Endothelial cell of umbilical vein (primary cell): ENCODE results near the gene CHN2. TPM values are rescaled to one million over a fixed set of nuclear protein-coding genes. Genes with fewer than 3 reads are reported as not detected.

Experiments
- BruUV-seq: library from RNA; stranded (reverse); fragments of 400-500 nt; replicated peaks from 2 replicates; lab custom pipeline; 2021; lab: Mats Ljungman, UMichigan
- CTCF ChIA-PET: fragments of 300-600, 350-600 bp; sonication (Branson Sonifier 250); formaldehyde crosslinking; loops from one replicate; lab custom pipeline; 2021; ENCODE audit warnings: antibody characterized with exemption, inconsistent platforms; lab: Charles Lee
- POLR2A ChIA-PET: fragments of 300-600, 350-600 bp; sonication (Branson Sonifier 250); formaldehyde crosslinking; loops from one replicate; lab custom pipeline; 2021; ENCODE audit warnings: antibody characterized with exemption, inconsistent platforms; lab: Charles Lee
- DNase-seq: peaks from one replicate; pipeline ENCODE4 v3.0.0-alpha.2; 2011; ENCODE audit warnings: low read depth, low spot score
- FAIRE-seq: peaks from 2 replicates; lab custom pipeline; 2011; peaks lifted over from hg19 to GRCh38; lab: Jason Lieb, UNC
- H2AFZ ChIP-seq: 2 replicates; pipeline ENCODE4 v1.6.0; 2012; ENCODE audit warnings: low read depth, low read length, control low read depth, inconsistent platforms
- H3K27ac ChIP-seq: 2 replicates; pipeline ENCODE4 v1.5.1; 2011; ENCODE audit warnings: low read depth, mild to moderate bottlenecking, control low read depth, low read length, moderate library complexity; ENCODE audit not compliant: insufficient read depth
- H3K27me3 ChIP-seq, 2 experiments: 2 replicates each; pipeline versions ENCODE4 v1.6.0 to v1.6.1; 2011; ENCODE audit warnings: low read length in 2 of 2, mixed read lengths in 1 of 2; ENCODE audit not compliant: control insufficient read depth in 2 of 2, insufficient read depth in 2 of 2
- H3K36me3 ChIP-seq, 2 experiments: 2 replicates in 1 of 2; 3 replicates in 1 of 2; pipeline ENCODE4 v1.5.1; 2011; ENCODE audit warnings: low read length in 2 of 2, mild to moderate bottlenecking in 1 of 2, moderate library complexity in 1 of 2; ENCODE audit not compliant: control insufficient read depth in 2 of 2, insufficient read depth in 2 of 2; ENCODE audit errors: extremely low read depth in 1 of 2
- H3K4me1 ChIP-seq: 3 replicates; pipeline ENCODE4 v1.5.1; 2011; ENCODE audit warnings: mild to moderate bottlenecking, low read length; ENCODE audit not compliant: control insufficient read depth, insufficient read depth; ENCODE audit errors: extremely low read depth
- H3K4me2 ChIP-seq: 2 replicates; pipeline ENCODE4 v1.6.1; 2011; ENCODE audit warnings: low read length, control low read depth, mixed read lengths; ENCODE audit not compliant: insufficient read depth
- H3K4me3 ChIP-seq, 3 experiments: fragments of 200-600 bp in 1 of 3; sonication (generic), shearing (Covaris generic) in 1 of 3; replicated peaks in 1 of 3; 2 replicates each; pipeline ENCODE4 v1.5.1; 2011 to 2016; ENCODE audit warnings: control low read depth in 3 of 3, low read length in 3 of 3, mild to moderate bottlenecking in 2 of 3, inconsistent platforms in 1 of 3, low read depth in 1 of 3, moderate library complexity in 1 of 3; ENCODE audit not compliant: insufficient read depth in 1 of 3
- H3K79me2 ChIP-seq: 2 replicates; pipeline ENCODE4 v1.6.0; 2012; ENCODE audit warnings: low read length, inconsistent platforms; ENCODE audit not compliant: control insufficient read depth, insufficient read depth
- H3K9ac ChIP-seq: replicated peaks from 2 replicates; pipeline ENCODE3; 2011; ENCODE audit warnings: low read length, control low read depth; ENCODE audit not compliant: insufficient read depth; ENCODE audit errors: extremely low read depth
- H3K9me1 ChIP-seq: replicated peaks from 3 replicates; pipeline ENCODE4 v1.6.0; 2011; ENCODE audit warnings: mild to moderate bottlenecking, low read length; ENCODE audit not compliant: control insufficient read depth, insufficient read depth; ENCODE audit errors: extremely low read depth
- H3K9me3 ChIP-seq: replicated peaks from 2 replicates; pipeline ENCODE4 v1.5.1; 2012; ENCODE audit warnings: low read length, inconsistent platforms; ENCODE audit not compliant: control insufficient read depth, insufficient read depth
- H4K20me1 ChIP-seq: replicated peaks from 2 replicates; pipeline ENCODE3; 2011; ENCODE audit warnings: mild to moderate bottlenecking, low read length; ENCODE audit not compliant: control insufficient read depth, insufficient read depth; ENCODE audit errors: extremely low read depth
- EZH2 ChIP-seq: IDR thresholded peaks from 2 replicates; pipeline ENCODE4 v1.6.1; 2012; ENCODE audit warnings: borderline replicate concordance, low read depth, mild to moderate bottlenecking, moderate library complexity, low read length, inconsistent platforms; ENCODE audit not compliant: severe bottlenecking
- FOS ChIP-seq: IDR thresholded peaks from 2 replicates; pipeline ENCODE4 v1.6.1; 2011; ENCODE audit warnings: mild to moderate bottlenecking, low read length, moderate library complexity, borderline replicate concordance; ENCODE audit not compliant: insufficient read depth
- GATA2 ChIP-seq: IDR thresholded peaks from 2 replicates; pipeline ENCODE4 v1.7.0; 2011; ENCODE audit warnings: low read depth, mild to moderate bottlenecking, moderate library complexity, mixed read lengths, low read length; ENCODE audit not compliant: insufficient read length, insufficient read depth
- JUN ChIP-seq: IDR thresholded peaks from 2 replicates; pipeline ENCODE4 v1.6.1; 2011; ENCODE audit warnings: borderline replicate concordance, low read depth; ENCODE audit not compliant: insufficient read length, insufficient read depth
- MYC ChIP-seq: IDR thresholded peaks from one replicate; pipeline ENCODE4 v1.6.1; 2011; ENCODE audit warnings: mild to moderate bottlenecking, low read depth, low read length
- POLR2A ChIP-seq: IDR thresholded peaks from 2 replicates; pipeline ENCODE4 v1.6.1; 2012; ENCODE audit warnings: low read depth, mild to moderate bottlenecking, control low read depth, low read length
- POLR2AphosphoS5 ChIP-seq: IDR thresholded peaks from 2 replicates; pipeline ENCODE4 v1.6.1; 2012; ENCODE audit warnings: low read depth, mild to moderate bottlenecking, control low read depth, low read length, moderate library complexity; ENCODE audit not compliant: insufficient read depth
- dilution Hi-C: fragments of 300-500 bp; cut with MboI; formaldehyde crosslinking; loops from one replicate; pipeline ENCODE4 v1.15.0; 2019; ENCODE audit warnings: low sequenced_read_pairs; ENCODE audit not compliant: extremely low pct_ligation_motif_present
- intact Hi-C: fragments of 100-400 bp; cut with micrococcal nuclease; formaldehyde crosslinking; loops from one replicate; pipeline ENCODE4 v1.10.0; 2022
- polyA plus RNA-seq, 4 experiments: library from polyadenylated mRNA; depleted of rRNA in 3 of 4; stranded (reverse) in 3 of 4; unstranded in 1 of 4; fragments of >200 nt; gene quantifications; 2 replicates each; pipeline versions ENCODE4 v1.2.1 to v1.2.3, GENCODE V29; 2011 to 2012; ENCODE audit warnings: missing spikeins in 1 of 4
- total RNA-seq: library from RNA; stranded (reverse); gene quantifications from 2 replicates; pipeline ENCODE4 v1.2.3, GENCODE V29; 2021
- TF ChIP-seq, protein P1 (sequence below): IDR thresholded peaks from 2 replicates; pipeline ENCODE4 v1.6.1; 2011; ENCODE audit not compliant: insufficient read depth, insufficient read length
- TF ChIP-seq, protein P2 (sequence below), 2 donors: IDR thresholded peaks; 1 replicate in 1 of 2; 2 replicates in 1 of 2; pipeline ENCODE4 v1.5.1; 2011; ENCODE audit warnings: low read length in 2 of 2, mild to moderate bottlenecking in 2 of 2, moderate library complexity in 2 of 2, control low read depth in 1 of 2, inconsistent platforms in 1 of 2, low read depth in 1 of 2; ENCODE audit not compliant: insufficient read depth in 1 of 2; ENCODE audit errors: extremely low read depth in 1 of 2

CHN2 gene
- total and polyA plus RNA-seq, 2 donors (not counting 3 experiments of a cell fraction or from before 2014, with no cell fraction given): 1.4 to 5.0 TPM

DNA sequence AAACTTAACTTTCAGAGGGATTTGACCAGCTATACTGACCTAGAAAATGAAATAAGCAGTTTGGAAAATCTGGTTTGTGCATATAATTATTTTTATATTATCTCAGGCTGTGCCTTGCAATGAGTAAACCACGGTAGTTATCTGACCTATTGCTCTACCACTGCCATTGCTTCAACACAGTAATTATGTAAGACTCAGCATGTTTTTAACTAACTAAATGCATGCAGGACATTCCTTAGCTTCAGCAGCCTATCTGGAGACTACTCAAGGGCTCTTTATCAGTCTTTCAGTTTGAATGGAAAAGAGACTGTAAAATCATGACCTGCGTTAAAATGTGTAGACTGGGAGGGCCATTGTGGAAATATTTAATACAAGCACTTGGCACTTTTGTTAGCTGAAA, 22.5 kb downstream of the CHN2 start:
- Histone ChIP-seq H3K79me2 (no peaks in the 10 kb centered on the region), H3K4me3 (no peak overlapping the region), H3K27ac (no peak overlapping the region), H3K9me1 (no peaks in the 10 kb centered on the region), H4K20me1 (no peaks in the 10 kb centered on the region), H2AFZ (no peak overlapping the region), H3K27me3 (no peaks in the 10 kb centered on the region), H3K9me3 (no peaks in the 10 kb centered on the region), H3K4me1 (peaks cover 2% of the 10 kb centered on the region), H3K4me2 (no peak overlapping the region), H3K9ac (no peak overlapping the region), H3K36me3 (no peaks in the 10 kb centered on the region)
- dilution Hi-C loops (no loop called here), intact Hi-C loops (no loop called here)
- DNase-seq (no peak), FAIRE-seq (no peak)
- TF ChIP-seq FOS (no peak), EZH2 (no peak), POLR2AphosphoS5 (no peak), MYC (no peak), POLR2A (no peak), JUN (no peak), GATA2 (no peak)
- TF ChIP-seq, protein P1, sequence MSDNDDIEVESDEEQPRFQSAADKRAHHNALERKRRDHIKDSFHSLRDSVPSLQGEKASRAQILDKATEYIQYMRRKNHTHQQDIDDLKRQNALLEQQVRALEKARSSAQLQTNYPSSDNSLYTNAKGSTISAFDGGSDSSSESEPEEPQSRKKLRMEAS: no peak
- TF ChIP-seq, protein P2, sequence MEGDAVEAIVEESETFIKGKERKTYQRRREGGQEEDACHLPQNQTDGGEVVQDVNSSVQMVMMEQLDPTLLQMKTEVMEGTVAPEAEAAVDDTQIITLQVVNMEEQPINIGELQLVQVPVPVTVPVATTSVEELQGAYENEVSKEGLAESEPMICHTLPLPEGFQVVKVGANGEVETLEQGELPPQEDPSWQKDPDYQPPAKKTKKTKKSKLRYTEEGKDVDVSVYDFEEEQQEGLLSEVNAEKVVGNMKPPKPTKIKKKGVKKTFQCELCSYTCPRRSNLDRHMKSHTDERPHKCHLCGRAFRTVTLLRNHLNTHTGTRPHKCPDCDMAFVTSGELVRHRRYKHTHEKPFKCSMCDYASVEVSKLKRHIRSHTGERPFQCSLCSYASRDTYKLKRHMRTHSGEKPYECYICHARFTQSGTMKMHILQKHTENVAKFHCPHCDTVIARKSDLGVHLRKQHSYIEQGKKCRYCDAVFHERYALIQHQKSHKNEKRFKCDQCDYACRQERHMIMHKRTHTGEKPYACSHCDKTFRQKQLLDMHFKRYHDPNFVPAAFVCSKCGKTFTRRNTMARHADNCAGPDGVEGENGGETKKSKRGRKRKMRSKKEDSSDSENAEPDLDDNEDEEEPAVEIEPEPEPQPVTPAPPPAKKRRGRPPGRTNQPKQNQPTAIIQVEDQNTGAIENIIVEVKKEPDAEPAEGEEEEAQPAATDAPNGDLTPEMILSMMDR (IDR thresholded peaks at IDR 0.05; ENCODE audit: extremely low read depth in 1 of 2, insufficient read depth in 1 of 2, low read depth in 1 of 2, low read length in 2 of 2): no peak
- POLR2A ChIA-PET: no interaction called here
- BruUV-seq: no TSS peak
- CTCF ChIA-PET: interaction anchor here (0.8 to 1.9 kb wide), 3 partner anchors 9 to 295 kb away, joined by 3 to 6 read pairs (median 5); no protein-coding TSS in a partner anchor
